GM21717 (cell line): ENCODE data around the gene RAD51B.

Experiments
- ATAC-seq: cut with Tn5 transposase; IDR thresholded peaks from one replicate; pipeline ENCODE4 v1.9.1; 2021; ENCODE audit warnings: mild to moderate bottlenecking, moderate library complexity; ENCODE audit not compliant: unreplicated experiment

The RAD51B gene

GRCh38 chr14:68370057-68370360, 550.4 kb downstream of the RAD51B start:
- no peak for ATAC-seq

GRCh38 chr14:68372368-68372767, 552.8 kb downstream of the RAD51B start:
- ATAC-seq = no peak

GRCh38 chr14:68373124-68373646, 553.6 kb downstream of the RAD51B start:
- ATAC-seq = no peak

GRCh38 chr14:68373847-68374444, 554.4 kb downstream of the RAD51B start:
- ATAC-seq = no peak

- ATAC-seq = no peak
These were observed 555.1 kb downstream of the RAD51B start for GRCh38 chr14:68374682-68375081.

GRCh38 chr14:68375376-68375775, 555.8 kb downstream of the RAD51B start:
- ATAC-seq = no peak

GRCh38 chr14:68376067-68376779, 556.6 kb downstream of the RAD51B start:
- no peak for ATAC-seq

GRCh38 chr14:68377006-68377405, 557.4 kb downstream of the RAD51B start:
- no peak for ATAC-seq

GRCh38 chr14:68377459-68377858, 557.9 kb downstream of the RAD51B start:
- no peak for ATAC-seq

GRCh38 chr14:68379510-68380328, 560.1 kb downstream of the RAD51B start:
- ATAC-seq = no peak

- ATAC-seq = no peak
These were observed 560.8 kb downstream of the RAD51B start for GRCh38 chr14:68380329-68380741.

GRCh38 chr14:68384335-68384734, 564.8 kb downstream of the RAD51B start:
- ATAC-seq = no peak

- no peak for ATAC-seq
These were observed 565.3 kb downstream of the RAD51B start for GRCh38 chr14:68384881-68385280.

GRCh38 chr14:68386446-68386845, 566.9 kb downstream of the RAD51B start:
- ATAC-seq = no peak

GRCh38 chr14:68386950-68387779, 567.6 kb downstream of the RAD51B start:
- ATAC-seq = no peak

- ATAC-seq = no peak
These were observed 570.4 kb downstream of the RAD51B start for GRCh38 chr14:68389943-68390342.

GRCh38 chr14:68390741-68391140, 571.2 kb downstream of the RAD51B start:
- ATAC-seq = no peak

GRCh38 chr14:68391311-68392014, 571.9 kb downstream of the RAD51B start:
- ATAC-seq = no peak

- no peak for ATAC-seq
These were observed 573.0 kb downstream of the RAD51B start for GRCh38 chr14:68392393-68393141.

- no peak for ATAC-seq
These were observed 573.7 kb downstream of the RAD51B start for GRCh38 chr14:68393259-68393658.
